ENCODE data around the gene ST8SIA6. TPM values are rescaled to one million over a fixed set of nuclear protein-coding genes. Genes with fewer than 3 reads are reported as not detected.

ST8SIA6 gene
- total and polyA plus RNA-seq, 4 donors, result 0.43 to 22.0 (median 2.9) TPM

GRCh38 chr10:17464545-17464944 is 10.2 kb upstream of the ST8SIA6 start:
- ATAC-seq (ENCODE audit: insufficient read depth, low FRiP score) (no peak), DNase-seq (no peak)
- WGBS, 2 donors, result 53 to 71% methylated on average over 5 of the region's 5 CpGs
- H3K27me3 ChIP-seq (ENCODE audit: control insufficient read depth in 3 of 3, insufficient read depth in 3 of 3, low read length in 2 of 3), result peaks cover 0 to 2% (median 0%) of the 10 kb centered on the region in 3 donors
- H3K36me3 ChIP-seq (ENCODE audit: control insufficient read depth in 4 of 4, insufficient read depth in 4 of 4, low read length in 4 of 4), result no peaks in the 10 kb centered on the region
- no peak overlapping the region for H3K27ac ChIP-seq (ENCODE audit: low read depth in 1 of 2, low read length in 1 of 2)
- no peak overlapping the region for H3K4me3 ChIP-seq
- no peak overlapping the region for H3K9ac ChIP-seq (ENCODE audit: insufficient read depth in 1 of 2, low read length in 2 of 2)
- H3K9me3 ChIP-seq (ENCODE audit: control insufficient read depth in 4 of 4, insufficient read depth in 3 of 4, low read length in 3 of 4), result peaks cover 0 to 2% (median 0%) of the 10 kb centered on the region in 4 donors
- TF ChIP-seq, protein P1, sequence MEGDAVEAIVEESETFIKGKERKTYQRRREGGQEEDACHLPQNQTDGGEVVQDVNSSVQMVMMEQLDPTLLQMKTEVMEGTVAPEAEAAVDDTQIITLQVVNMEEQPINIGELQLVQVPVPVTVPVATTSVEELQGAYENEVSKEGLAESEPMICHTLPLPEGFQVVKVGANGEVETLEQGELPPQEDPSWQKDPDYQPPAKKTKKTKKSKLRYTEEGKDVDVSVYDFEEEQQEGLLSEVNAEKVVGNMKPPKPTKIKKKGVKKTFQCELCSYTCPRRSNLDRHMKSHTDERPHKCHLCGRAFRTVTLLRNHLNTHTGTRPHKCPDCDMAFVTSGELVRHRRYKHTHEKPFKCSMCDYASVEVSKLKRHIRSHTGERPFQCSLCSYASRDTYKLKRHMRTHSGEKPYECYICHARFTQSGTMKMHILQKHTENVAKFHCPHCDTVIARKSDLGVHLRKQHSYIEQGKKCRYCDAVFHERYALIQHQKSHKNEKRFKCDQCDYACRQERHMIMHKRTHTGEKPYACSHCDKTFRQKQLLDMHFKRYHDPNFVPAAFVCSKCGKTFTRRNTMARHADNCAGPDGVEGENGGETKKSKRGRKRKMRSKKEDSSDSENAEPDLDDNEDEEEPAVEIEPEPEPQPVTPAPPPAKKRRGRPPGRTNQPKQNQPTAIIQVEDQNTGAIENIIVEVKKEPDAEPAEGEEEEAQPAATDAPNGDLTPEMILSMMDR (IDR thresholded peaks at IDR 0.05; ENCODE audit: control extremely low read depth, extremely low read depth), result no peak
- no peaks in the 10 kb centered on the region for H3K4me1 ChIP-seq (ENCODE audit: control insufficient read depth in 5 of 5, insufficient read depth in 5 of 5, low read length in 5 of 5)

DNA sequence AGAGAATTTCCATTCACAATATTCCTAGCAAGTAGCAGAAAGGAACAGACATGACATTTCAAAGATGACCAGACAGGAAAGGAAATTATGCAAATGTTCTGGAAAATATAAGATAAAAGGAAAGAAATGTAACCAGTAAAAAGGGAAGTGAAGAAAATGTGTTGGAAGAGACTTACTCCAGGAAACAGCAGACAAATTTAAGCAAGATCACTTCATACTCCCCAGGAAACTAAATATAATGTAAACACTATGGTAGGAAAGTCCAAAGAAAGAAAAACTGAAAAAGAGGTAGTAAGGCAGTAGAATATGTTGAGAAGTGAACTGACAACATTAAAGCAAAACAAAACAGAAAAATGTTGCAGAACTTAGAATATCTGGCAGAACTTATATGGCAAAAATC is 6.4 kb upstream of the ST8SIA6 start:
- no peak overlapping the region for H3K27ac ChIP-seq (ENCODE audit: low read depth in 1 of 2, low read length in 1 of 2)
- ATAC-seq (ENCODE audit: insufficient read depth, low FRiP score), result no peak
- no peak overlapping the region for H3K4me3 ChIP-seq
- TF ChIP-seq, protein P1 (IDR thresholded peaks at IDR 0.05; ENCODE audit: control extremely low read depth, extremely low read depth), result no peak
- peaks cover 0 to 9% (median 5%) of the 10 kb centered on the region in 3 donors for H3K27me3 ChIP-seq (ENCODE audit: control insufficient read depth in 3 of 3, insufficient read depth in 3 of 3, low read length in 2 of 3)
- H3K9ac ChIP-seq (ENCODE audit: insufficient read depth in 1 of 2, low read length in 2 of 2), result no peak overlapping the region
- no peaks in the 10 kb centered on the region for H3K36me3 ChIP-seq (ENCODE audit: control insufficient read depth in 4 of 4, insufficient read depth in 4 of 4, low read length in 4 of 4)
- no peaks in the 10 kb centered on the region for H3K4me1 ChIP-seq (ENCODE audit: control insufficient read depth in 5 of 5, insufficient read depth in 5 of 5, low read length in 5 of 5)
- H3K9me3 ChIP-seq (ENCODE audit: control insufficient read depth in 4 of 4, insufficient read depth in 3 of 4, low read length in 3 of 4), result peaks cover 0 to 2% (median 0%) of the 10 kb centered on the region in 4 donors
- DNase-seq, result no peak

GRCh38 chr10:17457083-17457482 is 2.7 kb upstream of the ST8SIA6 start:
- WGBS, 2 donors, result 94 to 96% methylated on average over 2 of the region's 2 CpGs
- Histone ChIP-seq H3K4me3 (no peak overlapping the region), H3K27ac (ENCODE audit: low read depth in 1 of 2, low read length in 1 of 2) (no peak overlapping the region), H3K4me1 (ENCODE audit: control insufficient read depth in 5 of 5, insufficient read depth in 5 of 5, low read length in 5 of 5) (peaks cover 0 to 8% (median 0%) of the 10 kb centered on the region in 5 donors), H3K9me3 (ENCODE audit: control insufficient read depth in 4 of 4, insufficient read depth in 3 of 4, low read length in 3 of 4) (peaks cover 0 to 5% (median 0%) of the 10 kb centered on the region in 4 donors), H3K36me3 (ENCODE audit: control insufficient read depth in 4 of 4, insufficient read depth in 4 of 4, low read length in 4 of 4) (no peaks in the 10 kb centered on the region), H3K9ac (ENCODE audit: insufficient read depth in 1 of 2, low read length in 2 of 2) (no peak overlapping the region), H3K27me3 (ENCODE audit: control insufficient read depth in 3 of 3, insufficient read depth in 3 of 3, low read length in 2 of 3) (peaks cover 0 to 37% (median 28%) of the 10 kb centered on the region in 3 donors)
- ATAC-seq (ENCODE audit: insufficient read depth, low FRiP score) (no peak), DNase-seq (no peak)
- TF ChIP-seq, protein P1 (IDR thresholded peaks at IDR 0.05; ENCODE audit: control extremely low read depth, extremely low read depth), result no peak

DNA sequence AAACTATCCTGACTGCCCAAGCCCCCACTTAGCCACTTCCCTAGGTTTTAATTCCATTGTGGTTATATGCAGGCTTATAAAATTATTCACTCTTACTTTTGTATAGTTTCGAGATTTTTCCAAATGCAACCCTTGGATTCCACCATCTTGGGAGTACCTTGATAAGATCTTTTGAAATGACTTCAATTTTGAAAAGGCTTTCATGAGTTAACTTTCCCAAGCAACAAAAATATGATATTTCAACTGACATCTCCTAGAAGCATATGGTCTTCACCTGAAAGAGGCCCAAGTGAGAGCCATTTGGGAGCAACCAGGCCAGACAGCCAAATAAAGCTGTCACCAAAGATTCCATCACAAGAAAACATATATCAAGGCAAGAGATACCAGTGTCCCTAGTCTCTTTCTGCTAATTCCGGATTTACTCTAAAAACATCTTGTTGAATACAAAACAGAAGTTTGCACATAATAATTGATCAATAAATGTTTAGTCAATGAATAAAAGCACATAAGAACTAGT is 1.7 kb upstream of the ST8SIA6 start:
- 98 to 100% methylated on average over 2 of the region's 2 CpGs for WGBS, 2 donors

More for the DNA sequence above, 1.7 kb upstream of the ST8SIA6 start:
- peaks cover 0 to 47% (median 38%) of the 10 kb centered on the region in 3 donors for H3K27me3 ChIP-seq (ENCODE audit: control insufficient read depth in 3 of 3, insufficient read depth in 3 of 3, low read length in 2 of 3)
- peaks cover 0 to 8% (median 0%) of the 10 kb centered on the region in 5 donors for H3K4me1 ChIP-seq (ENCODE audit: control insufficient read depth in 5 of 5, insufficient read depth in 5 of 5, low read length in 5 of 5)
- DNase-seq, result no peak
- no peak for ATAC-seq (ENCODE audit: insufficient read depth, low FRiP score)
- H3K9me3 ChIP-seq (ENCODE audit: control insufficient read depth in 4 of 4, insufficient read depth in 3 of 4, low read length in 3 of 4), result peaks cover 0 to 5% (median 0%) of the 10 kb centered on the region in 4 donors
- TF ChIP-seq, protein P1 (IDR thresholded peaks at IDR 0.05; ENCODE audit: control extremely low read depth, extremely low read depth), result no peak
- no peaks in the 10 kb centered on the region for H3K36me3 ChIP-seq (ENCODE audit: control insufficient read depth in 4 of 4, insufficient read depth in 4 of 4, low read length in 4 of 4)
- no peak overlapping the region for H3K4me3 ChIP-seq
- no peak overlapping the region for H3K9ac ChIP-seq (ENCODE audit: insufficient read depth in 1 of 2, low read length in 2 of 2)
- H3K27ac ChIP-seq (ENCODE audit: low read depth in 1 of 2, low read length in 1 of 2), result no peak overlapping the region
